Activated CD4-positive, alpha-beta T cell treated with anti-CD3 and anti-CD28 coated beads, Interleukin-2, amount 10 ng/mL, durations not matched to agents 24 days and 14 days (primary cell): ENCODE results near the gene OBP2A. TPM values are rescaled to one million over a fixed set of nuclear protein-coding genes. Genes with fewer than 3 reads are reported as not detected.

Source experiments
- DNase-seq: peaks from one replicate; pipeline ENCODE4 v3.0.0; 2022
- H3K27ac Mint-ChIP-seq: one replicate; pipeline ENCODE4 v1.8.0; 2022; ENCODE audit warnings: mild to moderate bottlenecking, mixed read lengths
- H3K27me3 Mint-ChIP-seq: one replicate; pipeline ENCODE4 v1.8.0; 2022; ENCODE audit warnings: mixed read lengths
- H3K36me3 Mint-ChIP-seq: one replicate; pipeline ENCODE4 v1.8.0; 2022; ENCODE audit warnings: low read depth, mild to moderate bottlenecking, mixed read lengths
- H3K4me1 Mint-ChIP-seq: one replicate; pipeline ENCODE4 v1.8.0; 2021; ENCODE audit warnings: mixed read lengths
- H3K4me3 Mint-ChIP-seq: one replicate; pipeline ENCODE4 v1.8.0; 2022; ENCODE audit warnings: mild to moderate bottlenecking, moderate library complexity, mixed read lengths
- H3K9me3 Mint-ChIP-seq: one replicate; pipeline ENCODE4 v1.8.0; 2021; ENCODE audit warnings: mixed read lengths
- intact Hi-C: fragments of 100-400 bp; cut with micrococcal nuclease; formaldehyde crosslinking; loops from one replicate; pipeline ENCODE4 v1.15.1; 2023
- total RNA-seq: library from RNA; stranded (reverse); gene quantifications from 2 replicates; pipeline ENCODE4 v1.2.3, GENCODE V29; 2022

OBP2A gene
- total RNA-seq, 1 donor from 2014 or later: not detected

- Mint-ChIP-seq H3K4me3 (no peak overlapping the region), H3K27me3 (no peaks in the 10 kb centered on the region), H3K9me3 (no peaks in the 10 kb centered on the region), H3K27ac (no peak overlapping the region), H3K4me1 (no peaks in the 10 kb centered on the region), H3K36me3 (no peaks in the 10 kb centered on the region)
- DNase-seq: no peak
- intact Hi-C loops: no loop called here
Measured at GRCh38 chr9:135579356-135579755, 33.4 kb downstream of the OBP2A start.

GRCh38 chr9:135579889-135580660, 34.1 kb downstream of the OBP2A start:
- H3K27ac Mint-ChIP-seq: no peak overlapping the region
- intact Hi-C loops: no loop called here
- H3K27me3 Mint-ChIP-seq: no peaks in the 10 kb centered on the region
- H3K36me3 Mint-ChIP-seq: no peaks in the 10 kb centered on the region
- DNase-seq: no peak
- H3K4me3 Mint-ChIP-seq: no peak overlapping the region
- H3K9me3 Mint-ChIP-seq: no peaks in the 10 kb centered on the region
- H3K4me1 Mint-ChIP-seq: no peaks in the 10 kb centered on the region

- no peak for DNase-seq
Measured at GRCh38 chr9:135580664-135581380, 34.9 kb downstream of the OBP2A start.

GRCh38 chr9:135581636-135582426, 35.9 kb downstream of the OBP2A start:
- Mint-ChIP-seq H3K27ac (no peak overlapping the region), H3K4me1 (no peaks in the 10 kb centered on the region), H3K27me3 (no peaks in the 10 kb centered on the region), H3K36me3 (no peaks in the 10 kb centered on the region), H3K4me3 (no peak overlapping the region), H3K9me3 (no peaks in the 10 kb centered on the region)
- no peak for DNase-seq
- intact Hi-C loops: no loop called here

More at GRCh38 chr9:135580664-135581380, 34.9 kb downstream of the OBP2A start:
- no peaks in the 10 kb centered on the region for H3K9me3 Mint-ChIP-seq
- intact Hi-C loops: no loop called here
- no peak overlapping the region for H3K27ac Mint-ChIP-seq
- H3K4me1 Mint-ChIP-seq: no peaks in the 10 kb centered on the region
- H3K4me3 Mint-ChIP-seq: no peak overlapping the region
- H3K27me3 Mint-ChIP-seq: no peaks in the 10 kb centered on the region
- no peaks in the 10 kb centered on the region for H3K36me3 Mint-ChIP-seq

GRCh38 chr9:135582541-135582940, 36.6 kb downstream of the OBP2A start:
- DNase-seq: no peak
- intact Hi-C loops: no loop called here
- Mint-ChIP-seq H3K4me1 (no peaks in the 10 kb centered on the region), H3K36me3 (no peaks in the 10 kb centered on the region), H3K27ac (no peak overlapping the region), H3K27me3 (no peaks in the 10 kb centered on the region), H3K9me3 (no peaks in the 10 kb centered on the region), H3K4me3 (no peak overlapping the region)

- H3K27ac Mint-ChIP-seq: no peak overlapping the region
- H3K9me3 Mint-ChIP-seq: no peaks in the 10 kb centered on the region
- H3K4me1 Mint-ChIP-seq: no peaks in the 10 kb centered on the region
- no peaks in the 10 kb centered on the region for H3K36me3 Mint-ChIP-seq
- DNase-seq: no peak
- no peak overlapping the region for H3K4me3 Mint-ChIP-seq
- intact Hi-C loops: no loop called here
- no peaks in the 10 kb centered on the region for H3K27me3 Mint-ChIP-seq
Measured at GRCh38 chr9:135582966-135583687, 37.2 kb downstream of the OBP2A start.

- H3K27me3 Mint-ChIP-seq: no peaks in the 10 kb centered on the region
- H3K9me3 Mint-ChIP-seq: no peaks in the 10 kb centered on the region
- H3K4me1 Mint-ChIP-seq: no peaks in the 10 kb centered on the region
- no peak for DNase-seq
- no peak overlapping the region for H3K27ac Mint-ChIP-seq
- intact Hi-C loops: no loop called here
- no peak overlapping the region for H3K4me3 Mint-ChIP-seq
- H3K36me3 Mint-ChIP-seq: no peaks in the 10 kb centered on the region
Measured at GRCh38 chr9:135583688-135584011, 37.7 kb downstream of the OBP2A start.

- Mint-ChIP-seq H3K4me3 (no peak overlapping the region), H3K27ac (no peak overlapping the region), H3K27me3 (no peaks in the 10 kb centered on the region), H3K36me3 (no peaks in the 10 kb centered on the region), H3K4me1 (no peaks in the 10 kb centered on the region), H3K9me3 (no peaks in the 10 kb centered on the region)
- no peak for DNase-seq
- intact Hi-C loops: no loop called here
Measured at GRCh38 chr9:135584371-135584770, 38.4 kb downstream of the OBP2A start.

- intact Hi-C loops: no loop called here
- Mint-ChIP-seq H3K27me3 (no peaks in the 10 kb centered on the region), H3K9me3 (no peaks in the 10 kb centered on the region), H3K4me1 (no peaks in the 10 kb centered on the region), H3K36me3 (no peaks in the 10 kb centered on the region), H3K27ac (no peak overlapping the region), H3K4me3 (no peak overlapping the region)
- DNase-seq: no peak
Measured at GRCh38 chr9:135584934-135585333, 39.0 kb downstream of the OBP2A start.

GRCh38 chr9:135586601-135587109, 40.7 kb downstream of the OBP2A start:
- intact Hi-C loops: no loop called here
- H3K27me3 Mint-ChIP-seq: no peaks in the 10 kb centered on the region
- no peak overlapping the region for H3K4me3 Mint-ChIP-seq
- H3K36me3 Mint-ChIP-seq: no peaks in the 10 kb centered on the region
- no peaks in the 10 kb centered on the region for H3K9me3 Mint-ChIP-seq
- no peaks in the 10 kb centered on the region for H3K4me1 Mint-ChIP-seq
- H3K27ac Mint-ChIP-seq: no peak overlapping the region
- no peak for DNase-seq

- no peak for DNase-seq
- Mint-ChIP-seq H3K27me3 (no peaks in the 10 kb centered on the region), H3K9me3 (no peaks in the 10 kb centered on the region), H3K27ac (no peak overlapping the region), H3K4me1 (no peaks in the 10 kb centered on the region), H3K36me3 (no peaks in the 10 kb centered on the region), H3K4me3 (no peak overlapping the region)
- intact Hi-C loops: no loop called here
Measured at GRCh38 chr9:135587658-135588057, 41.7 kb downstream of the OBP2A start.

- no peak overlapping the region for H3K4me3 Mint-ChIP-seq
- intact Hi-C loops: no loop called here
- H3K4me1 Mint-ChIP-seq: no peaks in the 10 kb centered on the region
- H3K9me3 Mint-ChIP-seq: no peaks in the 10 kb centered on the region
- H3K36me3 Mint-ChIP-seq: no peaks in the 10 kb centered on the region
- no peaks in the 10 kb centered on the region for H3K27me3 Mint-ChIP-seq
- no peak for DNase-seq
- H3K27ac Mint-ChIP-seq: no peak overlapping the region
Measured at GRCh38 chr9:135588371-135588770, 42.4 kb downstream of the OBP2A start.

GRCh38 chr9:135588886-135589595, 43.1 kb downstream of the OBP2A start:
- no peaks in the 10 kb centered on the region for H3K36me3 Mint-ChIP-seq
- no peak overlapping the region for H3K27ac Mint-ChIP-seq
- H3K27me3 Mint-ChIP-seq: no peaks in the 10 kb centered on the region
- no peak for DNase-seq
- H3K4me1 Mint-ChIP-seq: no peaks in the 10 kb centered on the region
- no peak overlapping the region for H3K4me3 Mint-ChIP-seq
- no peaks in the 10 kb centered on the region for H3K9me3 Mint-ChIP-seq
- intact Hi-C loops: no loop called here
